Hepatocyte (in vitro differentiated cells): Measurements from ENCODE around the gene HBG1.

Experiments
- EZH2phosphoT487 ChIP-seq: fragments of 200-600 bp; sonication (generic); IDR thresholded peaks from one replicate; pipeline ENCODE4 v1.6.1; 2018; ENCODE audit warnings: antibody characterized with exemption, mild to moderate bottlenecking, low read depth, moderate library complexity; ENCODE audit not compliant: unreplicated experiment, severe bottlenecking
- TF ChIP-seq, protein P1 (sequence below): fragments of 200-600 bp; sonication (generic); IDR thresholded peaks from 2 replicates; pipeline ENCODE4 v1.5.1; 2016; ENCODE audit warnings: antibody characterized with exemption, mild to moderate bottlenecking; ENCODE audit not compliant: poor library complexity

DNA sequence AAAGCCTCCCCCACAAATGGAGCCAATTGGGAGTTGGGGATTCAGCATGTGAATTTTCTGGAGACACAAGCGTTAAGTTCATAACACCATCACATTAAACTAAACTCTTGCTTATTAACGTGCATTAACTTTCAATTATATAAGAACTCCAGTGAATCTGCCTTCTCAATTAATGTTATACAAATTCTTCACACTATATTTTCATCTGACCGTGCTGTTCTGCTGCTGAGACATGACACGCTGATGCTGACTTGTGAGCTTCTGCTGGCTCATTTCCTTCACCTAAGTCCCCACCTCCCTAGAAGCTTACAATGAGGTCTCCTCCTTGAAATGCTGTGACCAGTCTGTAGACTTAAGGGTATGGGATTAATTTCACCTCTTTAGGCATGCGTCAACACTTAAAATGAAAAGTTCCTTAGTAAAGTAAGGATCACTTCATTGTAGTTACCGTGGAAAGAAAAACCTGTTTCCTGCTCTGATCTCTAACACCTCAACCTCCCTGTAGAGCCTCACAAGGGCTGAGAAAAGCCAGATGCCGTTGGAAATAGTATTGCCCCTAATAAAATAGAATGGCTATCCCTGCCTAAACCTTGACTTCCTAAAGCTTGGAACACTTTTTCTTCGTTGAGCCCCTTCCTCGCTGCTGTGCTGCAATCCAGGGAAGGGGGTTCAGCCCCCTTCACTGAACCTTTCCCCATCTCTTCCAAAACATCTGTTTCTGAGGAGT is 2.7 kb upstream of the HBG1 start:
- TF ChIP-seq, protein P1, sequence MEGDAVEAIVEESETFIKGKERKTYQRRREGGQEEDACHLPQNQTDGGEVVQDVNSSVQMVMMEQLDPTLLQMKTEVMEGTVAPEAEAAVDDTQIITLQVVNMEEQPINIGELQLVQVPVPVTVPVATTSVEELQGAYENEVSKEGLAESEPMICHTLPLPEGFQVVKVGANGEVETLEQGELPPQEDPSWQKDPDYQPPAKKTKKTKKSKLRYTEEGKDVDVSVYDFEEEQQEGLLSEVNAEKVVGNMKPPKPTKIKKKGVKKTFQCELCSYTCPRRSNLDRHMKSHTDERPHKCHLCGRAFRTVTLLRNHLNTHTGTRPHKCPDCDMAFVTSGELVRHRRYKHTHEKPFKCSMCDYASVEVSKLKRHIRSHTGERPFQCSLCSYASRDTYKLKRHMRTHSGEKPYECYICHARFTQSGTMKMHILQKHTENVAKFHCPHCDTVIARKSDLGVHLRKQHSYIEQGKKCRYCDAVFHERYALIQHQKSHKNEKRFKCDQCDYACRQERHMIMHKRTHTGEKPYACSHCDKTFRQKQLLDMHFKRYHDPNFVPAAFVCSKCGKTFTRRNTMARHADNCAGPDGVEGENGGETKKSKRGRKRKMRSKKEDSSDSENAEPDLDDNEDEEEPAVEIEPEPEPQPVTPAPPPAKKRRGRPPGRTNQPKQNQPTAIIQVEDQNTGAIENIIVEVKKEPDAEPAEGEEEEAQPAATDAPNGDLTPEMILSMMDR = no peak
- TF ChIP-seq EZH2phosphoT487 = no peak
